Fibroblast of lung (primary cell): ENCODE results near the gene KHSRP.

ENCODE experiments used
- EZH2 ChIP-seq: IDR thresholded peaks from 2 replicates; pipeline ENCODE4 v1.5.1; 2012; ENCODE audit warnings: low read length, control low read depth, mild to moderate bottlenecking; ENCODE audit errors: missing control alignments
- TF ChIP-seq, protein P1 (sequence below), 2 donors: IDR thresholded peaks in 1 of 2; conservative IDR thresholded peaks in 1 of 2; 1 replicate in 1 of 2; 2 replicates in 1 of 2; pipeline ENCODE4 v1.5.1; 2011 to 2012; ENCODE audit warnings: low read length in 2 of 2, control low read depth in 1 of 2, inconsistent platforms in 1 of 2, low read depth in 1 of 2, mild to moderate bottlenecking in 1 of 2

- TF ChIP-seq, protein P1, sequence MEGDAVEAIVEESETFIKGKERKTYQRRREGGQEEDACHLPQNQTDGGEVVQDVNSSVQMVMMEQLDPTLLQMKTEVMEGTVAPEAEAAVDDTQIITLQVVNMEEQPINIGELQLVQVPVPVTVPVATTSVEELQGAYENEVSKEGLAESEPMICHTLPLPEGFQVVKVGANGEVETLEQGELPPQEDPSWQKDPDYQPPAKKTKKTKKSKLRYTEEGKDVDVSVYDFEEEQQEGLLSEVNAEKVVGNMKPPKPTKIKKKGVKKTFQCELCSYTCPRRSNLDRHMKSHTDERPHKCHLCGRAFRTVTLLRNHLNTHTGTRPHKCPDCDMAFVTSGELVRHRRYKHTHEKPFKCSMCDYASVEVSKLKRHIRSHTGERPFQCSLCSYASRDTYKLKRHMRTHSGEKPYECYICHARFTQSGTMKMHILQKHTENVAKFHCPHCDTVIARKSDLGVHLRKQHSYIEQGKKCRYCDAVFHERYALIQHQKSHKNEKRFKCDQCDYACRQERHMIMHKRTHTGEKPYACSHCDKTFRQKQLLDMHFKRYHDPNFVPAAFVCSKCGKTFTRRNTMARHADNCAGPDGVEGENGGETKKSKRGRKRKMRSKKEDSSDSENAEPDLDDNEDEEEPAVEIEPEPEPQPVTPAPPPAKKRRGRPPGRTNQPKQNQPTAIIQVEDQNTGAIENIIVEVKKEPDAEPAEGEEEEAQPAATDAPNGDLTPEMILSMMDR (conservative IDR thresholded peaks at IDR 0.05 in 1 of 2, IDR thresholded peaks at IDR 0.05 in 1 of 2; ENCODE audit: low read depth in 1 of 2, low read length in 2 of 2) = no peak
- TF ChIP-seq EZH2 = no peak
These were observed 41.1 kb upstream of the KHSRP start for GRCh38 chr19:6465663-6466062.
